Measurements from ENCODE around the gene PLXNA2.

- TF ChIP-seq CTCF (IDR thresholded peaks at IDR 0.05) = no peak
- TF ChIP-seq POLR2A (IDR thresholded peaks at IDR 0.05) = no peak
Observed at GRCh38 chr1:208207388-208208131, 36.6 kb downstream of the PLXNA2 start.
